Cardiac muscle cell (in vitro differentiated cells and primary cell): Measurements from ENCODE around the gene MRPS6. TPM values are rescaled to one million over a fixed set of nuclear protein-coding genes. Genes with fewer than 3 reads are reported as not detected.

Experiments used
- DNase-seq, 2 donors: peaks; one replicate each; pipeline versions ENCODE4 v3.0.0 to v3.0.0-alpha.2; 2010 to 2017; ENCODE audit warnings: low read depth in 1 of 2, low spot score in 1 of 2
- H3K27ac ChIP-seq: fragments of 200-600 bp; sonication (generic); 2 replicates; pipeline ENCODE4 v1.5.1; 2016
- H3K27me3 ChIP-seq: fragments of 200-600 bp; sonication (generic); 2 replicates; pipeline ENCODE4 v1.6.0; 2016; ENCODE audit warnings: control low read depth
- H3K36me3 ChIP-seq: fragments of 200-600 bp; sonication (generic); 2 replicates; pipeline ENCODE4 v1.5.1; 2016; ENCODE audit warnings: control low read depth
- H3K4me1 ChIP-seq: fragments of 200-600 bp; sonication (generic); 2 replicates; pipeline ENCODE4 v1.8.1; 2017; ENCODE audit warnings: low read depth, mild to moderate bottlenecking, mixed run types
- H3K4me3 ChIP-seq: fragments of 200-600 bp; sonication (generic); 2 replicates; pipeline ENCODE4 v1.5.1; 2016; ENCODE audit warnings: mild to moderate bottlenecking
- H3K9me3 ChIP-seq: fragments of 200-600 bp; sonication (generic); 2 replicates; pipeline ENCODE4 v1.5.1; 2017; ENCODE audit warnings: low read depth, mild to moderate bottlenecking, control low read depth
- CTCF ChIP-seq: IDR thresholded peaks from 2 replicates; pipeline ENCODE4 v1.5.1; 2012; ENCODE audit warnings: low read depth, mild to moderate bottlenecking, low read length
- polyA plus RNA-seq: library from polyadenylated mRNA; unstranded; fragments of >200 nt; fragmentation: Nextera tagmentation; extraction: Ambion mirVana; gene quantifications from 2 replicates; pipeline ENCODE4 v1.2.1, GENCODE V29; 2016
- total RNA-seq: library from RNA; depleted of rRNA; stranded (reverse); fragments of >200 nt; gene quantifications from 2 replicates; pipeline ENCODE4 v1.2.3, GENCODE V29; 2016

MRPS6 gene
- total and polyA plus RNA-seq, 2 experiments from 2014 or later: 83.8 to 335 TPM

DNA sequence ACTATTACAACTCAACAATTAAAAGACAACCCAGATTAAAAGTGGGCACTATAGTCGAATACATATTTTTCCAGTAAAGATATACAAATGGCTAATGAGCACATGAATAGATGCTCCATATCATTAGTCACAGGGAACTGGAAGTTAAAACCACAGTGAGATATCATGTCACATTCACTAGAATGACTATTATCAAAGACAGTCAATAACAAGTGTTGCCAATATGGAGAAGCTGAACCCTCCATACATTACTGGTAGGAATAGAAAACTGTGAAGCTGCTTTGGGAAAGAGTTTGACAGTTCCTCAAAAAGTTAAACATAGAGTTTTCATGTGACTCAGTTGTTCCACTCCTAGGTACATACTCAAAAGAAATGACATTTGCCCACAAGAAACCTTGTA lies 30.6 kb upstream of the MRPS6 start:
- no peak overlapping the region for H3K4me3 ChIP-seq
- no peak for TF ChIP-seq CTCF
- H3K27ac ChIP-seq: no peak overlapping the region
- DNase-seq: no peak
- no peaks in the 10 kb centered on the region for H3K4me1 ChIP-seq
- H3K9me3 ChIP-seq: no peaks in the 10 kb centered on the region
- no peaks in the 10 kb centered on the region for H3K36me3 ChIP-seq
- no peaks in the 10 kb centered on the region for H3K27me3 ChIP-seq

- Histone ChIP-seq H3K36me3 (no peaks in the 10 kb centered on the region), H3K27me3 (no peaks in the 10 kb centered on the region), H3K4me1 (no peaks in the 10 kb centered on the region), H3K9me3 (no peaks in the 10 kb centered on the region), H3K4me3 (no peak overlapping the region), H3K27ac (no peak overlapping the region)
- no peak for TF ChIP-seq CTCF
- no peak for DNase-seq
Measured at GRCh38 chr21:34043333-34043732, 30.0 kb upstream of the MRPS6 start.

GRCh38 chr21:34046917-34047316 lies 26.5 kb upstream of the MRPS6 start:
- H3K4me1 ChIP-seq: no peaks in the 10 kb centered on the region
- DNase-seq: no peak

GRCh38 chr21:34047835-34048234 lies 25.5 kb upstream of the MRPS6 start:
- Histone ChIP-seq H3K4me3 (no peak overlapping the region), H3K27ac (no peak overlapping the region), H3K4me1 (no peaks in the 10 kb centered on the region), H3K9me3 (no peaks in the 10 kb centered on the region), H3K27me3 (no peaks in the 10 kb centered on the region), H3K36me3 (no peaks in the 10 kb centered on the region)
- TF ChIP-seq CTCF: no peak
- DNase-seq: no peak

More at GRCh38 chr21:34046917-34047316, 26.5 kb upstream of the MRPS6 start:
- no peak for TF ChIP-seq CTCF
- Histone ChIP-seq H3K27me3 (no peaks in the 10 kb centered on the region), H3K9me3 (no peaks in the 10 kb centered on the region), H3K36me3 (no peaks in the 10 kb centered on the region), H3K4me3 (no peak overlapping the region), H3K27ac (no peak overlapping the region)

GRCh38 chr21:34052171-34052570 lies 21.2 kb upstream of the MRPS6 start:
- H3K36me3 ChIP-seq: no peaks in the 10 kb centered on the region
- DNase-seq: no peak
- H3K27ac ChIP-seq: no peak overlapping the region
- H3K9me3 ChIP-seq: no peaks in the 10 kb centered on the region
- TF ChIP-seq CTCF: no peak
- H3K4me1 ChIP-seq: no peaks in the 10 kb centered on the region
- no peaks in the 10 kb centered on the region for H3K27me3 ChIP-seq
- no peak overlapping the region for H3K4me3 ChIP-seq

DNA sequence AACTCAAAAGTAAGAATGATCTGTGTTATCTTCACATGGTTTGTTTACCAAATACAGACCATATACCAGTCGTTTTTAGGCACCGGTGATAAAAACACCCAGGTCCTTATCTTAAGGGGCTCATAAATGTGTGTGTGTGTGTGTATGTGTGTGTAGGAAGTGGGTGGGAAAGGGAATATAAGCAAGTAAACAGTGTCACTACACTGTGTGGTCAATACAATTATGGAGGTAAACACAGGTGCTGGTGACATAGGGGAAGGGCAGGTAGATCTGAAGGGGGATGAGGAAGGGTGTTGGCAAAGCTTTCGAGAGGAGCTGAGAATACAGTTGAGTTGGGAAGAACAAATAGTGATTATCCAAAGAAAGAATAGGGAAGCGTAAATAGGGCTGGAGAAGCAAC lies 19.1 kb upstream of the MRPS6 start:
- no peak overlapping the region for H3K4me3 ChIP-seq
- no peaks in the 10 kb centered on the region for H3K27me3 ChIP-seq
- no peak for DNase-seq
- H3K36me3 ChIP-seq: no peaks in the 10 kb centered on the region
- H3K4me1 ChIP-seq: no peaks in the 10 kb centered on the region
- no peaks in the 10 kb centered on the region for H3K9me3 ChIP-seq
- H3K27ac ChIP-seq: no peak overlapping the region
- no peak for TF ChIP-seq CTCF
